DND-41 (cell line): ENCODE measurements around the gene CCNJL.
A peak's percentile ranks its signal among the peaks of the same experiment; 100 is the strongest.

Experiments used
- ATAC-seq: fragments of 200-7000 bp; cut with Tn5 transposase; 3 replicates; pipeline ENCODE4 v1.9.1; 2021; ENCODE audit warnings: low read depth; ENCODE audit not compliant: insufficient read depth
- DNase-seq: peaks from one replicate; pipeline ENCODE4 v3.0.0-alpha.2; 2020
- H2AFZ ChIP-seq: 2 replicates; pipeline ENCODE4 v1.6.0; 2012; ENCODE audit warnings: low read depth, low read length
- H3K27ac ChIP-seq: 2 replicates; pipeline ENCODE4 v1.5.1; 2012; ENCODE audit warnings: low read length, inconsistent platforms
- H3K27me3 ChIP-seq: fragments of 200-600 bp; sonication (generic); 2 replicates; pipeline ENCODE4 v1.6.0; 2012; ENCODE audit warnings: low read length, mild to moderate bottlenecking, inconsistent platforms; ENCODE audit not compliant: insufficient read depth, poor library complexity
- H3K36me3 ChIP-seq: 2 replicates; pipeline ENCODE4 v1.5.1; 2012; ENCODE audit warnings: low read length, inconsistent platforms; ENCODE audit not compliant: insufficient read depth
- H3K4me1 ChIP-seq: 2 replicates; pipeline ENCODE4 v1.5.1; 2012; ENCODE audit warnings: mild to moderate bottlenecking, low read length; ENCODE audit not compliant: insufficient read depth
- H3K4me2 ChIP-seq: 2 replicates; pipeline ENCODE4 v1.6.0; 2012; ENCODE audit warnings: mild to moderate bottlenecking, moderate library complexity, low read length, inconsistent platforms; ENCODE audit not compliant: insufficient read depth
- H3K4me3 ChIP-seq, 2 experiments: fragments of 200-600 bp in 1 of 2; shearing (Covaris generic) in 1 of 2; 2 replicates each; pipeline ENCODE4 v1.5.1; 2012 to 2016; ENCODE audit warnings: inconsistent platforms in 2 of 2, low read length in 2 of 2, mild to moderate bottlenecking in 2 of 2, low read depth in 1 of 2, moderate library complexity in 1 of 2
- H3K79me2 ChIP-seq: 2 replicates; pipeline ENCODE4 v1.6.0; 2012; ENCODE audit warnings: low read length, inconsistent platforms; ENCODE audit not compliant: insufficient read depth
- H3K9ac ChIP-seq: 2 replicates; pipeline ENCODE4 v1.6.0; 2012; ENCODE audit warnings: low read depth, mild to moderate bottlenecking, inconsistent platforms, low read length, moderate library complexity
- H3K9me3 ChIP-seq: 2 replicates; pipeline ENCODE4 v1.5.1; 2012; ENCODE audit warnings: low read length, moderate library complexity, mild to moderate bottlenecking, inconsistent platforms; ENCODE audit not compliant: insufficient read depth, severe bottlenecking
- H4K20me1 ChIP-seq: 2 replicates; pipeline ENCODE4 v1.6.0; 2012; ENCODE audit warnings: low read length; ENCODE audit not compliant: insufficient read depth
- EZH2 ChIP-seq: IDR thresholded peaks from 3 replicates; pipeline ENCODE4 v1.6.1; 2012; ENCODE audit warnings: borderline replicate concordance, low read depth, mild to moderate bottlenecking, moderate library complexity, low read length, inconsistent platforms; ENCODE audit not compliant: severe bottlenecking
- TF ChIP-seq, protein P1 (sequence below): IDR thresholded peaks from 2 replicates; pipeline ENCODE4 v1.5.1; 2012; ENCODE audit warnings: borderline replicate concordance, low read length, moderate library complexity, mild to moderate bottlenecking; ENCODE audit not compliant: poor library complexity, severe bottlenecking; ENCODE audit errors: extremely low read depth

Gene CCNJL

GRCh38 chr5:160230686-160231527, 81.5 kb downstream of the CCNJL start:
- H3K27ac ChIP-seq: no peak overlapping the region
- peak; percentile 5 for DNase-seq
- no peaks in the 10 kb centered on the region for H3K36me3 ChIP-seq
- peak; percentile 42; the same call in 1 of the 3 replicates for ATAC-seq
- no peaks in the 10 kb centered on the region for H3K79me2 ChIP-seq
- H3K4me1 ChIP-seq: no peaks in the 10 kb centered on the region
- H3K4me3 ChIP-seq: no peak overlapping the region
- no peaks in the 10 kb centered on the region for H3K27me3 ChIP-seq
- H3K9ac ChIP-seq: no peak overlapping the region
- no peak overlapping the region for H2AFZ ChIP-seq
- no peaks in the 10 kb centered on the region for H3K9me3 ChIP-seq
- TF ChIP-seq, protein P1, sequence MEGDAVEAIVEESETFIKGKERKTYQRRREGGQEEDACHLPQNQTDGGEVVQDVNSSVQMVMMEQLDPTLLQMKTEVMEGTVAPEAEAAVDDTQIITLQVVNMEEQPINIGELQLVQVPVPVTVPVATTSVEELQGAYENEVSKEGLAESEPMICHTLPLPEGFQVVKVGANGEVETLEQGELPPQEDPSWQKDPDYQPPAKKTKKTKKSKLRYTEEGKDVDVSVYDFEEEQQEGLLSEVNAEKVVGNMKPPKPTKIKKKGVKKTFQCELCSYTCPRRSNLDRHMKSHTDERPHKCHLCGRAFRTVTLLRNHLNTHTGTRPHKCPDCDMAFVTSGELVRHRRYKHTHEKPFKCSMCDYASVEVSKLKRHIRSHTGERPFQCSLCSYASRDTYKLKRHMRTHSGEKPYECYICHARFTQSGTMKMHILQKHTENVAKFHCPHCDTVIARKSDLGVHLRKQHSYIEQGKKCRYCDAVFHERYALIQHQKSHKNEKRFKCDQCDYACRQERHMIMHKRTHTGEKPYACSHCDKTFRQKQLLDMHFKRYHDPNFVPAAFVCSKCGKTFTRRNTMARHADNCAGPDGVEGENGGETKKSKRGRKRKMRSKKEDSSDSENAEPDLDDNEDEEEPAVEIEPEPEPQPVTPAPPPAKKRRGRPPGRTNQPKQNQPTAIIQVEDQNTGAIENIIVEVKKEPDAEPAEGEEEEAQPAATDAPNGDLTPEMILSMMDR: no peak
- no peak for TF ChIP-seq EZH2
- no peak overlapping the region for H3K4me2 ChIP-seq
- H4K20me1 ChIP-seq: no peaks in the 10 kb centered on the region

- TF ChIP-seq, protein P1: no peak
- no peak for TF ChIP-seq EZH2
- no peaks in the 10 kb centered on the region for H3K79me2 ChIP-seq
- ATAC-seq: no peak
- H4K20me1 ChIP-seq: no peaks in the 10 kb centered on the region
- no peak for DNase-seq
- H3K4me1 ChIP-seq: no peaks in the 10 kb centered on the region
- H3K36me3 ChIP-seq: no peaks in the 10 kb centered on the region
- H3K27me3 ChIP-seq: no peaks in the 10 kb centered on the region
- no peaks in the 10 kb centered on the region for H3K9me3 ChIP-seq
- no peak within 1 kb of the TSS for H3K9ac ChIP-seq
- no peak within 1 kb of the TSS for H3K4me2 ChIP-seq
- H3K27ac ChIP-seq: no peak within 1 kb of the TSS
- no peak within 1 kb of the TSS for H3K4me3 ChIP-seq
- H2AFZ ChIP-seq: no peak within 1 kb of the TSS
These were observed 83.1 kb downstream of the CCNJL start, which contains the start of gene FABP6 for GRCh38 chr5:160229190-160229742. Gene FABP6 (plus strand): TSS chr5:160229506. CDS start chr5:160229558, 52 bp downstream.

GRCh38 chr5:160227012-160227411, 85.4 kb downstream of the CCNJL start:
- DNase-seq (no peak), ATAC-seq (no peak)
- no peak overlapping the region for H3K4me3 ChIP-seq
- no peaks in the 10 kb centered on the region for H3K4me1 ChIP-seq
- H3K9ac ChIP-seq: no peak overlapping the region
- no peak overlapping the region for H3K27ac ChIP-seq
- H3K79me2 ChIP-seq: no peaks in the 10 kb centered on the region
- no peaks in the 10 kb centered on the region for H3K36me3 ChIP-seq
- H3K9me3 ChIP-seq: no peaks in the 10 kb centered on the region
- no peak overlapping the region for H3K4me2 ChIP-seq
- H4K20me1 ChIP-seq: no peaks in the 10 kb centered on the region
- H3K27me3 ChIP-seq: no peaks in the 10 kb centered on the region
- no peak overlapping the region for H2AFZ ChIP-seq
- no peak for TF ChIP-seq EZH2

GRCh38 chr5:160221082-160221481, 91.3 kb downstream of the CCNJL start:
- Histone ChIP-seq H3K4me2 (no peak overlapping the region), H3K9ac (no peak overlapping the region), H3K4me1 (no peaks in the 10 kb centered on the region), H3K79me2 (no peaks in the 10 kb centered on the region), H2AFZ (no peak overlapping the region), H3K36me3 (no peaks in the 10 kb centered on the region), H3K9me3 (no peaks in the 10 kb centered on the region), H3K27me3 (no peaks in the 10 kb centered on the region), H4K20me1 (no peaks in the 10 kb centered on the region), H3K27ac (no peak overlapping the region), H3K4me3 (no peak overlapping the region)
- ATAC-seq: no peak
- TF ChIP-seq, protein P1: no peak
- TF ChIP-seq EZH2: no peak
- no peak for DNase-seq
